Upper lobe of left lung (tissue), 6 donors: Measurements from ENCODE around the gene CARD19. TPM values are rescaled to one million over a fixed set of nuclear protein-coding genes. Genes with fewer than 3 reads are reported as not detected.
"Not testable (repeated sequence)": the region's sequence is repeated elsewhere in the genome, so short reads cannot be mapped to it uniquely, and the experiment has no call there.

Experiments
- ATAC-seq, 2 donors: fragments of 200-7000 bp; cut with Tn5 transposase; one replicate each; pipeline ENCODE4 v1.9.1; 2022; ENCODE audit warnings: mild to moderate bottlenecking in 2 of 2, moderate library complexity in 2 of 2; ENCODE audit not compliant: low FRiP score in 2 of 2
- DNase-seq, 2 donors: peaks; one replicate each; pipeline ENCODE4 v3.0.0-alpha.2; 2019 to 2020
- H3K27ac ChIP-seq, 4 donors: fragments of 200-600 bp; sonication (generic); one replicate each; pipeline ENCODE4 v1.5.1; 2016 to 2019
- H3K27me3 ChIP-seq, 4 donors: fragments of 200-600 bp; sonication (generic); one replicate each; pipeline ENCODE4 v1.5.1; 2017 to 2019
- H3K36me3 ChIP-seq, 4 donors: fragments of 200-600 bp; sonication (generic); one replicate each; pipeline ENCODE4 v1.5.1; 2016 to 2019
- H3K4me1 ChIP-seq, 4 donors: fragments of 200-600 bp; sonication (generic); one replicate each; pipeline ENCODE4 v1.5.1; 2018 to 2019
- H3K4me3 ChIP-seq, 4 donors: fragments of 200-600 bp; sonication (generic); one replicate each; pipeline ENCODE4 v1.5.1; 2017 to 2019; ENCODE audit warnings: mild to moderate bottlenecking in 2 of 4, moderate library complexity in 1 of 4
- H3K9me3 ChIP-seq, 4 donors: fragments of 200-600 bp; sonication (generic); one replicate each; pipeline ENCODE4 v1.5.1; 2018 to 2019
- EP300 ChIP-seq, 4 donors: sonication (generic); formaldehyde crosslinking; IDR thresholded peaks; one replicate each; pipeline ENCODE4 v1.5.1; 2017; ENCODE audit warnings: antibody characterized with exemption in 4 of 4, control low read depth in 2 of 4
- POLR2A ChIP-seq, 4 donors: fragments of 450-650 bp; IDR thresholded peaks; one replicate each; pipeline ENCODE4 v1.5.1; 2016 to 2017; ENCODE audit warnings: antibody characterized with exemption in 4 of 4, mild to moderate bottlenecking in 2 of 4
- POLR2AphosphoS5 ChIP-seq, 2 donors: sonication (generic); formaldehyde crosslinking; IDR thresholded peaks; one replicate each; pipeline ENCODE4 v1.5.1; 2017; ENCODE audit warnings: antibody characterized with exemption in 2 of 2
- WGBS, 2 donors: methylation state at CpG; one replicate each; pipeline ENCODE4 v1.1.5; 2017 to 2018; 5-methylcytosine and 5-hydroxymethylcytosine counted together
- total RNA-seq, 6 donors: library from RNA; depleted of rRNA in 4 of 6; stranded (reverse); fragments of >200 nt in 4 of 6; gene quantifications; one replicate each; pipeline versions ENCODE4 v1.1.0 to v1.2.1, GENCODE V29; 2016 to 2021
- TF ChIP-seq, protein P1 (sequence below), 6 experiments: fragments of 450-650 bp in 4 of 6; fragments of 200-600 bp in 2 of 6; sonication (generic) in 2 of 6; IDR thresholded peaks; one replicate each; pipeline ENCODE4 v1.5.1; 2016 to 2019; ENCODE audit warnings: antibody characterized with exemption in 6 of 6
- donor health status: DM: no; HTN: no; CAD: no; lungs with moderate emphysema.
- donor health status: DM: no; HTN: yes; CAD: no; lungs with severe emphysema.

Gene CARD19
- total RNA-seq, 6 donors from 2014 or later, result 34.7 to 92.3 (median 41.7) TPM

DNA sequence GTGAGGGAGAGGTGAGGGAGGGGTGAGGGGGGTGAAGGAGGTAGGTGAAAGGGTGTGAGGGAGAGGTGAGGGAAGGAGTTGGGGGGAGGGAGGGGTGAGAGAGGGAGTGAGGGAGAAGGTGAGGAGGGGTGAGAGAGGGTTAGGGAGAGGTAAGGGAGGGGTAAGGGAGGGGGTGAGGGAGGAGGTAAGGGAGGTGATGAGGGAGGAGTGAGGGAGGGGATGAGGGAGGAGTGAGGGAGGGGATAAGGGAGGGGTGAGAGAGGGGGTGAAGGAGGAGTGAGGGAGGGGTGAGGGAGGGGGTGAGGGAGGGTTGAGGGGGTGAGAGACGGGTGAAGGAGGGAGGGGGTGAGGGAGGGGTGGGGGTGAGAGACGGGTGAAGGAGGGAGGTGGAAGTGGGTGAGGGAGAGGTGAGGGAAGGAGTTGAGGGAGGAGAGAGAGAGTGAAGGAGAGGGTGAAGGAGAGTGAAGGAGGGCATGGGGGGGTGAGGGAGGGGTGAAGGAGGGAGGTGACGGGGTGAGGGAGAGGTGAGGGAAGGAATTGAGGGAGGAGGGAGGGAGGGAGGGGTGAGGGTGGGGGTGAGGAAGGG, 19.6 kb downstream of the CARD19 start:
- DNase-seq (peak in 1 of 2 donors; percentile 19), ATAC-seq (no peak)
- H3K27me3 ChIP-seq, result no peaks in the 10 kb centered on the region
- WGBS, 2 donors, result 17 to 40% methylated on average over 1 to 3 of the region's 3 CpGs
- TF ChIP-seq POLR2AphosphoS5 (IDR thresholded peaks at IDR 0.05) (no peak), POLR2A (IDR thresholded peaks at IDR 0.05) (no peak), EP300 (IDR thresholded peaks at IDR 0.05) (no peak)
- TF ChIP-seq, protein P1, sequence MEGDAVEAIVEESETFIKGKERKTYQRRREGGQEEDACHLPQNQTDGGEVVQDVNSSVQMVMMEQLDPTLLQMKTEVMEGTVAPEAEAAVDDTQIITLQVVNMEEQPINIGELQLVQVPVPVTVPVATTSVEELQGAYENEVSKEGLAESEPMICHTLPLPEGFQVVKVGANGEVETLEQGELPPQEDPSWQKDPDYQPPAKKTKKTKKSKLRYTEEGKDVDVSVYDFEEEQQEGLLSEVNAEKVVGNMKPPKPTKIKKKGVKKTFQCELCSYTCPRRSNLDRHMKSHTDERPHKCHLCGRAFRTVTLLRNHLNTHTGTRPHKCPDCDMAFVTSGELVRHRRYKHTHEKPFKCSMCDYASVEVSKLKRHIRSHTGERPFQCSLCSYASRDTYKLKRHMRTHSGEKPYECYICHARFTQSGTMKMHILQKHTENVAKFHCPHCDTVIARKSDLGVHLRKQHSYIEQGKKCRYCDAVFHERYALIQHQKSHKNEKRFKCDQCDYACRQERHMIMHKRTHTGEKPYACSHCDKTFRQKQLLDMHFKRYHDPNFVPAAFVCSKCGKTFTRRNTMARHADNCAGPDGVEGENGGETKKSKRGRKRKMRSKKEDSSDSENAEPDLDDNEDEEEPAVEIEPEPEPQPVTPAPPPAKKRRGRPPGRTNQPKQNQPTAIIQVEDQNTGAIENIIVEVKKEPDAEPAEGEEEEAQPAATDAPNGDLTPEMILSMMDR (IDR thresholded peaks at IDR 0.05), result no peak
- H3K36me3 ChIP-seq, result peaks cover 2 to 36% (median 18%) of the 10 kb centered on the region in 4 donors
- no peaks in the 10 kb centered on the region for H3K9me3 ChIP-seq
- peak overlapping the region; percentile 81 to 95 (median 86) for H3K27ac ChIP-seq
- H3K4me3 ChIP-seq, result no peak overlapping the region
- peaks cover 24 to 35% (median 32%) of the 10 kb centered on the region in 4 donors for H3K4me1 ChIP-seq

DNA sequence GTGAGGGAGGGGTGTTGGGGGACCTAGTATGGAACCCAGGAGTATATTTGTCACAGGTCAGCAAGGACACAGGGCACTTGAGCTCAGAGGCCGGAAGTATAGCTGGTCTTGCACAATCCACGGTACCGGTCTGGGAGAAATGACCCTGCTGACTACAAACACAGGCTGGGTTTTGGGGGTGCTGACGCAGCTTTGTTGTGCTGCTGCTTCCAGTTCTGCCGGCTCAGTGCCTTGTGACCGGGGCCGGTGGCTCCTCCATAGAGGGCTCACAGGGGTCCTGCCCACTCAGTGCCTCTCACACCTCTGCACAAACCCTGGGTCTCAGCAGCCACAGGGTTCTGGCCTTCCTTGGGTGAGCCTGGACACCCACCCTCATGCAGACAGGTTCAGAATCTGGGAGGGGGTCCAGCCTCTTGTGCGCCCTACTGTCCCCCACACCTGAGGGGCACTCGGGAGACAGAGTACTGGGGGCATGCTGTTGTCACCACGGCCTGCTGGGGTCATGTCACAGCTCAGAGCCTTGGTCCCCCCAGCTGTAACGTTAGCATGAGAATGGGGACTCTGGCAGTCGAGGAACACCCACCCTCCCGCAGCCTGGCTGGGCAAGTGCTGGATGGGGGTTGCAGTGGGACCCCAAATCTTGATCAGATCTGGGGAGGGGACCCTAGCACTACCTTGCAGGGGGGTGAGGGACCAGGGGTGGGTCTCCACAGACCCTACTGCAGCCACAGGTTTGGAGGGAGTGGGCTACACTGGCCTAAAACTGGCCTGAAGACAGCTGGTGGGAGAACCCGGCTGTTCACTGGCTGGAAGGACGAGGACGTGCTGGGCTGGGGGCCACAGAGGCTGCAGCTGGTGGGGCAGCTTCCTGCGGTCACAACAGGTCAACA, 20.3 kb downstream of the CARD19 start:
- ATAC-seq, result peak; percentile 72 to 75
- Histone ChIP-seq H3K27ac (peak overlapping the region; percentile 81 to 95 (median 86)), H3K36me3 (peaks cover 0 to 34% (median 20%) of the 10 kb centered on the region in 4 donors), H3K4me3 (no peak overlapping the region), H3K27me3 (no peaks in the 10 kb centered on the region), H3K4me1 (peaks cover 30 to 42% (median 38%) of the 10 kb centered on the region in 4 donors), H3K9me3 (no peaks in the 10 kb centered on the region)
- TF ChIP-seq POLR2AphosphoS5 (IDR thresholded peaks at IDR 0.05) (peak; percentile 76 to 88), POLR2A (IDR thresholded peaks at IDR 0.05) (peak in 1 of 4 donors; percentile 63), EP300 (IDR thresholded peaks at IDR 0.05) (peak in 2 of 4 donors; percentile 45 to 59)
- TF ChIP-seq, protein P1 (IDR thresholded peaks at IDR 0.05), result no peak
- 49 to 51% methylated on average over 10 to 17 of the region's 17 CpGs for WGBS, 2 donors
- DNase-seq, result peak in 1 of 2 donors; percentile 96

DNA sequence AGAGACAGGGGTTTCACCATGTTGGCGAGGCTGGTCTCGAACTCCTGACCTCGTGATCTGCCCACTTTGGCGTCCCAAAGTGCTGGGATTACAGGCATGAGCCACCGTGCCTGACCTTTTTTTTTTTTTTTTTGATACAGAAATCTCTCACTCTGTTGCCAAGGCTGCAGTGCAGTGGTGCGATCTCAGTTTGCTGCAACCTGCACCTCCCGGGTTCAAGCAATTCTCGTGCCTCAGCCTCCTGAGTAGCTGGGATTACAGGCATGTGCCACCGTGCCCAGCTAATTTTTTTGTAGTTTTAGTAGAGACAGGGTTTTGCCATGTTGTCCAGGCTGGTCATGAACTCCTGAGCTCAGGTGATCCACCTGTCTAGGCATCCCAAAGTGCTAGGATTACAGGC, 21.5 kb downstream of the CARD19 start:
- WGBS, 2 donors, result 89 to 98% methylated on average over 8 to 9 of the region's 9 CpGs
- not testable (repeated sequence) for H3K27ac ChIP-seq, H3K4me3 ChIP-seq, H3K9me3 ChIP-seq, ATAC-seq, H3K27me3 ChIP-seq
- peaks cover 30 to 41% (median 39%) of the 10 kb centered on the region in 4 donors for H3K4me1 ChIP-seq
- peak in 1 of 2 donors; percentile 11 for DNase-seq
- H3K36me3 ChIP-seq, result peaks cover 6 to 33% (median 23%) of the 10 kb centered on the region in 4 donors

DNA sequence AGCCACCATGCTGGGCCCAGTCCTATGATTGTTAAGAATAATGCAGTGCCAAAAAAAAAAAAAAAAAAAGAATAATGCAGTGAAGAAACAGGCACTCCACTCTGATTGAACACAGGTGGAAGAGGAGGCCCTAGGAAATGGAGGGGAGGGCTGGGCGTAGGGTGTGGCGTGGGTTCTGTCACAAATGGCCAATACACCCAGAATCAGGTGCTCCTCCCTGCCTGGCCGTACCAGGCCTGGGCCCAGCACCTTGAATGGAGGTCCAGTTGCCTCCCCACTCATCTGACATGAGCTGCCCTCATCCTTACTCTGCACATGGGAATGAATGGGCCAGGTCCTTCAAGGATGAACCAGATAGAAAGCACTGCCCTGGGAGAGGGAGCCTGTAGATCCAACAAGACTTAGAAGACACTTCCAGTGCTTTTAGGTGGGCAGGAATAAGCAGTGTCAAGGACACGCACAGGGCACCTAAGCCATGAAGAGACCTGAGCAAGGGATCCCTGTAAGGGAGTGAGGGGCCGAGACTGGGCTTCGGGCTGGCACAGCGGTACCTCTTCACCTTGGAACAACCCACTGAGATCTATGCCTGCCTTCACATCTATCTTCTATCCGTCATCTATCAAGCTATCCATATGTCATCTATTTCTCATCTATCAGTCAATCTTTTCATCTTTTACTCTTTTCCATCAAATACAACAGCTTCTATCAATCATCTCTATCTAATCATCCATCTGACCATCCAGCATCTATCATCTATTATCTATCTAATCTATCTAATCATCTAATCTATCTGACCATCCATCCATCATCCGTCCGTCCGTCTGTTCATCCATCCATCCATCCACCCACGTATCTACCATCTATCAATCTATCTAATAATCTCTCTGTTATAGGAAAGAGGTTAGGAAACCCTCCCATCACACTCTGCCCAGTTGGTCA, 22.2 kb downstream of the CARD19 start:
- 93 to 95% methylated on average over 12 of the region's 12 CpGs for WGBS, 2 donors
- Histone ChIP-seq H3K4me3 (no peak overlapping the region), H3K9me3 (no peaks in the 10 kb centered on the region), H3K27me3 (no peaks in the 10 kb centered on the region), H3K4me1 (peaks cover 30 to 41% (median 38%) of the 10 kb centered on the region in 4 donors), H3K36me3 (peaks cover 6 to 33% (median 27%) of the 10 kb centered on the region in 4 donors), H3K27ac (peak overlapping the region in 2 of 4 donors; percentile 84 to 88)
- TF ChIP-seq EP300 (IDR thresholded peaks at IDR 0.05), result no peak
- no peak for TF ChIP-seq POLR2AphosphoS5 (IDR thresholded peaks at IDR 0.05)
- peak in 1 of 2 donors; percentile 19 for DNase-seq
- no peak for ATAC-seq

DNA sequence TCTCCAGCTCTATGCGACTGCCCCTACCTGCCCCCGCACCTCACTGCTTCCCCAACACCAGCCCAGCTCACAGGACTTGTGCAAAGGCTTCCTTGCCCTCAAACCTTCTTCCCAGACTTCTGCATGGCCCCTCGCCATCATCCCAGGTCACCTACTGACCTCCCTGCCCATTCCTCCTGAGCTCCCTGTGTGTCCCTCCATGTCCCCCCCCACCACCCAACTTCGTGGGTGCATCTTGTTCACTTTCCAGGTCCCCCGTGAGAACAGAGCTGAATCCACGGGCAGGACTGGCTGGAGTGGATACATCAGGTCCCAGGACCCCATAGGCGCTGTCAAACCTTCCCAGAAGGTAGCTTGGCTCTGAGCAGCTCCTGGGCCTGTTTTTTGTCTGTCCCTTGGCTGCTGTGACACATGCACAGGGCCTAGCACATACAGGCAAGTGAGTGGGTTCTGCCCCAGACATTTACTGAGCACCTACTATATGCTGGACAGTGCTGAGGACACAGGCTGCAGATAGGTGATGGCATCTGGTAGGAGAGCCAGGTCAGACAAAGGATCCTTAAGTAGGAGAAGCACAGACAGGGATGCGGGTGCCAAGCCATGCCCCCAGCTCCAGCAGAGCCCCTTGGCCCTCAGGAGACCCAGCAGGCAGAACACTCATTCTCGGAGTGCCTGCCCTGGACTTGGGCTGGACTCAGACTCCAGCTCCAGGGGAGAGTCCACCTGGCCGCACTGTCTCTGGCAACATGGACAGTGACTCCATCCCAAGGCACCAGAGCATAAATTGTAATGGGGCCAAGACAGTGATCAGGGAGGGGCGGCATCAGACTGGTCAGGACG, 23.1 kb downstream of the CARD19 start:
- DNase-seq (peak in 1 of 2 donors; percentile 21), ATAC-seq (no peak)
- Histone ChIP-seq H3K4me1 (peaks cover 30 to 41% (median 38%) of the 10 kb centered on the region in 4 donors), H3K27me3 (no peaks in the 10 kb centered on the region), H3K9me3 (no peaks in the 10 kb centered on the region), H3K36me3 (peaks cover 9 to 33% (median 28%) of the 10 kb centered on the region in 4 donors), H3K4me3 (no peak overlapping the region), H3K27ac (peak overlapping the region; percentile 68 to 88 (median 86))
- TF ChIP-seq POLR2A (IDR thresholded peaks at IDR 0.05) (no peak), POLR2AphosphoS5 (IDR thresholded peaks at IDR 0.05) (no peak), EP300 (IDR thresholded peaks at IDR 0.05) (no peak)
- TF ChIP-seq, protein P1 (IDR thresholded peaks at IDR 0.05), result no peak
- WGBS, 2 donors, result 92% methylated on average over 12 of the region's 12 CpGs
